CD4-positive, alpha-beta T cell treated with Interleukin-15 for 1 hour (primary cell): ENCODE results near the gene TNS4.
A peak's percentile ranks its signal among the peaks of the same experiment; 100 is the strongest.

Experiments used
- DNase-seq: peaks from one replicate; pipeline ENCODE4 v3.0.0-alpha.2; 2020

TNS4 gene

DNA sequence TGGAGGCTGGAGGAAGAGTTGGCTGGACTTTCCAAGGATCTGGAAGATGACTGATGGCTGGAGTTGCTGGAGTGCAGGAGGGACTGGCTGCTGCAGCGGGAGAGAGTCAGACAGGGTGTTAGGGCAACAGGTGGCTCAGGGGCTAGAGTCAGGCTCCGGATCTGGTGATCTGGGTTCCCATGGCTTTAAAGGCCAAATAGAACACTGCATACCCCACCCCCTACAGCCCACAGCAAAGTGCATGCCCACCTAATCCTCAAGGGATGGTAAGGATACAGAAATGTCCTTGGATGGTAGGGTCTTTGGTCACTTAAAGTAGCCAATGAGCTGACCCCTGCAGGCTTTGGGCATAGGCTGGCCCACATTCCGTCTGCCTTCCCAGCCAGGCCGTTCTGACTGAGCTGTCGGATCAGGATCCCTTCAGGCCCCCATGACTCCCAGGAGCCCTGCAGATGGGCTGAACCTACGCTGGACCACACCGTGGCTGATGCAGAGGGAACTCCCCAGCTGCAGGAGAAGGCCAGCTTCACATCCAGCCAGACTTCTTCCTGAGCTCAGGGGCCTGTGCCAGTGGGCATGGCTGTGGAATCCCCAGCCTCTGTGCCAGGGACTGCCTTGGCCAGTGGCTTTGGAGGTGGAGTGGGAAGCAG, 13.9 kb downstream of the TNS4 start:
- no peak for DNase-seq

DNA sequence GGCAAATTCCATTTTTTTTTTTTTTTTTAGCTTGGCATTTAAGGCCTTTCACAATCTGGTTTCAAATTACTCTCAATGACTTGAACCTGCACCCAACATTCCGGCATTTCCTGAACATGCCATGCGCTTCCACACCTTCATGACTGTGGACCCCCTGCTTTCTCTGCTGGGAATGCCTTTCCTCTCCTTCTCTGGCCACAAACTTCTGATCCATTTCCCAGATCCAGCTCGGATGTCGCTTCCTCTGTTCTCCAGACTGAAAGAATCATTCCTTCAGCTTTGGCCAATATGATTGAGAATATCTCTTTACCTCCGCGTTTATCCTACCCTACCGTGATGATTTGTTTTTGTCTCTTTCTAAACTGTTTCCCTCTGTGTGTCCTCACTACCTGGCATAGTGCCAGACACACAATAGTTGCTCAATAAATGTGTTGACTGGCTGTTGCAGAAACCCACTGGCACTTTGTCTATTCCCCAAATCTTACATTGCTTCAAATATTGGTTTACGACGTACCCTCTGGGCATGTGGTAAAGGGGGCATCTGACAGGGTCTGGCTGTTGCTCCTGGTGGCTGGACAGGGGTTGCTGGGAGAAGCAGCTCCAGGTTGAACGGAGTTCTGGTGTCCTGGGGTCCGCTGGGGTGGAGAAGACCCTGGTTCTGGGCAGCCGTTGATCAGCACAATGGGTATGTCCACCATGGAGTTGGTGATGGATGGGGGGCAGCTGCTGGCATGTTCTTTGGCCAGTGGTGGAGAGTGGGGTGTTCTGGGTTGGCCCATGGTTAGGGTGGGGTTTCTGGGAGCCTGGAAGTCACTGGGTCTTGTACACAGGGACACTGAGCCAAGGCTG, 14.7 kb downstream of the TNS4 start:
- DNase-seq = no peak

DNA sequence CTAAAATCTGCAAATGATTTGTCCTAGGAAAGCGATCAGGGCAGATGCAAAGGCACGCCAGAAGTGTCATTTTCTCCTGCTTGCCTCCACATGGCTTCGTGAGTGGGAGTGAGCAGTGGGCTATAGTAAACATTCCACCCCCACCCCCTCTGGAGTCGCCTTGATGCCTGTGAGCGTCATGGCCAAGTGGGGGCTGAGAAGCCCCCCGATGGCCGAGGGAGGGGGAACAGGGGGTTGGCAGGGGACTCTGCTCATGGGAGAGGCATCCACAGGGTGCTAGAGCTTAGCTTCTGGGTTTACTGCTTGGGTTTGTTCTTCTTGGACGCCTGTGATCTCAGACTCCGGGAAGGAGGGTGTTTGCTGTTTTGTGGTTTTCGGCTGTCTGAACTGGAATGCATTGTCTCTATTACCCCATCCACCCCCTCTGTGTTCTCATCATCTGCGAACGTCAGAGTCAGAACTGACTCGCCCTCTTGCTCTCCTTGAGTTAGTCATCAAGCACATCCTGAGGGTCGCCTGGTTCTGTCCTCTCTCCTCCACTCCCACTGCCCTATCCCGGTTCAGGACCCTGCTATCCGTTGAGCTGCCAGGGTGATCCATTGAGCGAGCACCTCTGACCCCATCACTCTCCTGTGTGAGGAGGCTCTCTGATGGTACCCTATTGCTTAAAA, 15.4 kb downstream of the TNS4 start:
- DNase-seq = no peak

DNA sequence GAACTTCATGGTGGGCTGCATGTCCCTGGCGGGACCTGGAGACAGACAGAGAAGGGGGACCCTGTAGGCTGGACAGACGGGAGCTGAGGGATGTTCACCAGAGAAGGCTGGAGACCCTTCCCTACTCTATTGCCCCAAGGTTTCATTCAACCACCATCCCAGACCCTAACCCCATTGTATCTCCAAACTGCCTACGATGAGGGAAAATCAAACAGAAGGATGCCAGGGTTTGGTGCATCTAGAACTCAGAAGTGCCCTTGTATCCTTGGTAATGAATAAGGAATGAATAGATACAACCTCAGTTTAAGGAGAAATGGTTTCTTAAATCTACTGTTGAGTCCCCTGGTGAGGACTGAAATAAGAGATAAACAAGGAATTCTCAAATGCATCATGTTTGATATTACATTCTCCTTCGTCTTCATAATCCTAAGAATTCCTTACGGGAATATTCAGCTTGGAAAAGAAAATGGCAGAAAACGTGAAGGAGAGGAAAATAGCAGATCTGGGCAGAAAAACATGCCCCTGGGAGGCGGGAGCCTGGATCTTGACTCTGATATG, 16.4 kb downstream of the TNS4 start:
- DNase-seq = no peak

DNA sequence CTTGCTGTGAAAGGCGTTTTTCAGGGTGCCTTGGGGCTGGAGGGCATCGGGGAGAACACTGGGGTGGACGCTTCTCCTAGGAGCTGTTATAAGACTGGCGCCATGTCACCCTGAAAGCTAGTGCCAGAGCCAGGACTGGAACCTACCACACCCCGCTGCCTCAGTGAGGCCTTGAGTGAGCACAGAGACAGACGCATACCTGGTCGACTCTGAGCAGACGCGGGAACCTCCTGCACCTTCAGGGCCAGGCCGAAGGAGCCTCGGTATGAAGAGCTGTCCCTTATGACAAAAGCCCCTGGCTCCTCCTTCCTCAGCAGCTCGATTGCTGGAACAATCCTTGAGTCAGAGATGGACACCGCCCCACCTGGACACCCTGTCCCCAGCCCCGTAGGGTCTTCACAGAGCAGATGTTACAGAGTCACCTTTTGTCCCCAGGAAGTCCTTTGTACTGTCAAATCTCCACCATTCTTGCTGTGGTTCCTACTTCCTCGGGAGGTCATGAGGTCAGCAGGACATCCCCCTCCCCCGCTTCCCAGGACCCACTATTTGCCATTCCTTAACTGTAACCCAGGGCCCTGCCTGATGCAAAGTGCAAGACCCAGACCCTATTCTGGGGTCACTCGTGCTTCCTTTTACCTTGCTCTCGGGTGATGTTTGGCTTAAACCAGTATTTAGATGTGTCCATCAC, 17.0 kb downstream of the TNS4 start:
- DNase-seq = no peak

DNA sequence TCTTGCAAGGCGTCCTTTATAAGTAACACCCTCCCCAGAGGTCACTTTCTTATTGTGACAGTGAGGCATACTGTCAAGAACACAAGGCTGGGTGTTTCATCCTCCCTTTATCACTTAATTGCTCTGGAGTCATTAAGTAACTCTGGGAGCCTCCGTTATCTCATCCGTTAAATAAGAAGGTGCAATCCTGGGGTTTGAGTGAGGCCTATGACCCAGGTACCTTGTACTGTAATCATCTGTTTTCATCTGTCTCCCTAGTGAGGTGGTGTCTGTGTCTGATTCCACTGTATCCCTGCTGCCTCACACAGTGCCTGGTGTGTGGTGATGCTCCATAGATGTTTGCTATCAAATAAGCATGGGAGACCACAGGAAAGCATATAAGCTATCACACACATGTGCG, 17.7 kb downstream of the TNS4 start:
- DNase-seq = no peak

DNA sequence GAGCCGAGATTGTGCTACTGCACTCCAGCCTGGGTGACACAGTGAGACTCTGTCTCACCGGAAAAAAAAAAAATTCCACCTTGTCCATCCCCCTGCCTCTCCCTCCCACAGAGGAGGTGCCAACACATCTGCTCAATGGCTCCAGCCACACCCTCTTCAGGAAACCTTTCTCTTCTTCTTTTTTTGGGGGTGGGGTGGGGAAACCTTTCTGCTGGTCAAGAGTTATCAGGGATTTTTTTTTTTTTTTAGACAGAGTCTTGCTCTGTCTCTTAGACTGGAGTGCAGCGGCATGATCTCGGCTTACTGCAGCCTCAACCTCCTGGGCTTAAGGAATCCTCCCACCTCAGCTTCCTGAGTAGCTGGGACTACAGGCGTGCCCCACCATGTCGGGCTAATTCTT, 18.7 kb downstream of the TNS4 start:
- DNase-seq = no peak

DNA sequence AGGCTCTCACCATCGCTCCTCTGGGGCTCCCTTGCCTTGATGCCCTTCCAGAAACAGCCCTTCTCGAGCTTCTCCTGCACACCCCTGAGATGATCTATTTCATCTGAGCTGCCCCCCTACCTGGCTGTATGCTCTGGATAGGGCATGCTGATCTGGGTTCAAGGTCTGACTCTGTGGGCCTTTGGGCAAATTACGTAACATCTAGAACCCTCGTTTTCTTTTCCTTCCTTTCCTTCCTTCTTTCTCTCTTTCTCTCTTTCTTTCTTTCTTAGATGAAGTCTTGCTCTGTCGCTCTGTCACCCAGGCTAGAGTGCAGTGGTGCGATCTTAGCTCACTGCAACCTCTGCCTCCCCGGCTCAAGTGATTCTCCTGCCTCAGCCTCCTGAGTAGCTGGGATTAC, 20.3 kb downstream of the TNS4 start:
- no peak for DNase-seq

DNA sequence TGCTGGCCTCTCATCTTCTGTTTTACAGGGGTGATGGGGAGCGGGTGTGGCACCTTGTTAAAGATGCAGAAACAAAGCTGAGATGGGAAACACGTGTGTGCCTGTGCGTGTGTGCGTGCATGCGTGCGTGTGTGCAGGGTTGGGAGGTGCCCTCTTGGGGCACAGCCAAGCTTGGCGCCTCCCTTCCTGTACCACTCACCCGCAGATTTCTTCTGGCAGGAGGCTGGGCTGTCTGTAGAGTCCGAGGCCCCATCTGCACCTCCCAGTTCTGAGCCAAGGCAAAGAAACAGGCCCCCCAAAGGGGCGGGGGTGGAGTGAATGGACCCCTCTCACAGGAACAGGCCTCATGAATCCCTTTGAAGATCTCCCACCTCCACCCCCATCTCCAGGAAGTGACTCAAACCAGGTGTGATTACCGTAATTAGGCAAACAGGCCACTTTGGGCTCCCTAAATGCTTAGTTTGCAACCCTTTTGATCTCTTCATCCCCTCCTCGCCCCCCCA, 20.9 kb downstream of the TNS4 start:
- DNase-seq = peak; percentile 88

DNA sequence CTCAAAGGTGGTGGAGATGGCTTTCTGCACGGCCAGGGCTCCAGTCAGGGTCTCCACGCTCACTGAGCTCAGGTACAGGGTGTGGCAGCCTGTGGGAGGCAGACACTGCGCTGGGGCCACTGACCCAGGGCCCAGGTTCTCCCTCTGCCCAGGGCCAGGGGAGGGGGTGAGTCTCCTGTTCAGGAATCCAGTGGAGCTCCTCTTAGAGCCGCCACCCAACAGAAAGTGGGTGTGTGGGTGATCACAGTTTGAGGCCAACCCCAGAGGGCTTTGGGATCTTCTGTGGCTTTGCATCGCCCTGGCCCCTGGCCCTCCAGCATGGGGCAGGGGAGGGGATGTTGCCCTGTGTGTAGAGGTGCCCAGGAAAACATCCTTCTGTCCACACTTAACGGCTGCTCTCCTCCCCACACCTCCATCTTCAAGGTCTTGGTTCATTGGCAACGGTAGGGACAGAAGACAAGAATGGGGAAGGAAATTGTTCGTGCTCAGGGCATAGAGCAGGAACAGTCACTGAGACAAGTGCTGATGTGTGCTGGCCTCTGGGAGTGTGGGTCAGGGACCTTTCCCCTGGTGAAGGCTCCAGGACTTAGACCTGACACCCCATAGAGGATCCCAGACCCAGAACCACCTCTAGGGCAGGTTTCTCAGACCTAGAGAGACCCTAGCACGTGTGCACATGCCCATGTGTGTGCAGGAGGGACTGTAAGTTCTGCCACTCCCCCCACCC, 21.5 kb downstream of the TNS4 start:
- no peak for DNase-seq

DNA sequence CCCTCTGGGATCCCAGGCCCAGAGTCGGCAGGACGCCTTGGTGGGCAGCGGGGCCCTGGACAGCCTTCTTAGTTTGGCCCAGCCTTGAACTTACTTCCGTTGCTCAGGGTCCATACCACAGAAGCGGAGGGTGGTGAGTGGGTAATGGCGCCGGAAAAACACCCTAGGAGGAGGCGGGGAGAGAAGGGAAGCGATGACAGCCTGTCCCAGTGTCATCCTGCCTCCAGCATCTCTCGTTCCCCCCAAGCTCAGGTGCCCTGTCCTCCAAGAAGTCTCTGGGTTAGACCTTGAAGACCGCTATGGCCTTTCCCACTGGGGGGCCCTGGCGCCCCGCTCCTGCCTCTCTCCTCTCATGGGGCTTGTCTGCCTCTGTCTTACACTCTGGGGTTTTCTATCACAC, 22.9 kb downstream of the TNS4 start:
- no peak for DNase-seq

DNA sequence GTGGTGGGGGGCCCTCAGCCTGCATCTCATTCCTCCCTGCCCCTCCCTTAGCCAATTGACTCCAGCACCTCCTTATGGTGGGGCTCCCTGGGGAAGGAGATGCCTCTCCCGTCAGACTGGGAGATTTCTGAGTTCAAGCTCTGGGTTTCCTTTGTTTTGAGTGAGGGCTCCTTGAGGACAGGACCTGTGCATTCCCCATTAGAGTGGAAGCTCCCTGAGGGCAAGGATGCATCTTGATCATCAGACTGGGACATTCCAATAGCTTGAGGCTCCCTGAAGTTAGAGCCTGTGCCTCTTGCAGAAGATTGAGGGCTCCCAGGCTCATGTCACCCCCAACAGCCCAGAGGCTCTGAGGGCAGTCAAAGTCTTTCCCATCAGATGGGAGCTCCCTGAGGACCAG, 23.6 kb downstream of the TNS4 start:
- DNase-seq = no peak

DNA sequence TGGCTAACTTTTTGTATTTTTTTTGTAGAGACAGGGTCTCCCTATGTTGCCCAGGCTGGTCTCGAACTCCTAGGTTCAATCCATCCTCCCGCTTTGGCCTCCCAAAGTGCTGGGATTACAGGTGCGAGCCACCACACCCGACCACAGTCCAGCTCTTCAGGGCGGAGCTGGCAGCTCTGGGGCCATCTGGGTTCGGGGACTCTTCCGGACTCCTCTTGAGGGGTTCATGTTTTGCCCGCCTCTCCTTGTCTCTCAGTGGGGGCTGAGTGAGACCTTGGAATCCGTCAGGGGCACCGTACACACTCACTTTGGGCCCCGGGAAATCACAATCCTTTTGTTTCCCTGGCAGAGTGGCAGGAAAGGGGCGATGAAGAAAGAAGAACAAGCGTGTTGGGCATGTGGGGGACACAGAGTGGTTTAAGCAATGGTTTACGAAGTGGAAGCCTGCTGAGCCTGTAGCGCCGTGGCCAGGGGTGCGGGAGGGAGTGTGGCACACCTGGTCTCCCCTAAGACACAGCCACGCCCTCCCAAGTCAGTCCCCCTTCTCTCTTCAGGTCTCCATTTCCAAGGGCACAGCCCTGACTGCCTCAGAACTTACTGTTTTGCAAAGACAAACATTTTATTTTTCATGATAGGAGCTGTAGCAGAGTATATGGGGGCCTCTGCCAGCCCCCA, 26.1 kb downstream of the TNS4 start:
- DNase-seq = no peak

DNA sequence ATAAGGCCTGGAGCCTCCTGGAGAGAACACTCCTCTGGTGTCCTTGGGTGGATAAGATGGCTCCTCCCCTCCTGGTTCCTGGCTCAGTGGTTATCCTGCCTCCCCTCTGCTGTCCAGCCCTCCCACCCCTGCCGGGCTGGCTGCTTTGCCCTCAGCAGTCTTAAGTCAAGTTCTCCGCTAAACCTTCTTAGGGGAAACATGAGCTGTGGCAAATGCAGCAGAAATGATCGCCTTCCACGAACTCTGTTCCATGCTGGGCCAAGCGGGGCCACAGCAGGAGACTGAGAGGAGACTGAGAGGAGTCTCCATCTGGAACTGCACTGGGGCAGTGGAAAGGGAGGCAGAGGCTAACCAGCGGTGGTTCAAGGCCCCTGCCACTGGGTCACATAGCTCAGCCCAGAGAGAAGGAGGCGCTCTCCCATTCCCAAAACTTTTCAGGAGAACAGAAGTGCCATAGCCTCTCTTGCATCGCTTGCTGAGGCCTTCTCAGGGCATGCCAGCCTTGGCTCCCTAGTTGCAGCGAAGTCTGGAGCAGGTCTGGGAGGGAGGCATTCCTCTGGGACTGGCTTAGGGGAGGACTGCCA, 26.9 kb downstream of the TNS4 start:
- DNase-seq = no peak

DNA sequence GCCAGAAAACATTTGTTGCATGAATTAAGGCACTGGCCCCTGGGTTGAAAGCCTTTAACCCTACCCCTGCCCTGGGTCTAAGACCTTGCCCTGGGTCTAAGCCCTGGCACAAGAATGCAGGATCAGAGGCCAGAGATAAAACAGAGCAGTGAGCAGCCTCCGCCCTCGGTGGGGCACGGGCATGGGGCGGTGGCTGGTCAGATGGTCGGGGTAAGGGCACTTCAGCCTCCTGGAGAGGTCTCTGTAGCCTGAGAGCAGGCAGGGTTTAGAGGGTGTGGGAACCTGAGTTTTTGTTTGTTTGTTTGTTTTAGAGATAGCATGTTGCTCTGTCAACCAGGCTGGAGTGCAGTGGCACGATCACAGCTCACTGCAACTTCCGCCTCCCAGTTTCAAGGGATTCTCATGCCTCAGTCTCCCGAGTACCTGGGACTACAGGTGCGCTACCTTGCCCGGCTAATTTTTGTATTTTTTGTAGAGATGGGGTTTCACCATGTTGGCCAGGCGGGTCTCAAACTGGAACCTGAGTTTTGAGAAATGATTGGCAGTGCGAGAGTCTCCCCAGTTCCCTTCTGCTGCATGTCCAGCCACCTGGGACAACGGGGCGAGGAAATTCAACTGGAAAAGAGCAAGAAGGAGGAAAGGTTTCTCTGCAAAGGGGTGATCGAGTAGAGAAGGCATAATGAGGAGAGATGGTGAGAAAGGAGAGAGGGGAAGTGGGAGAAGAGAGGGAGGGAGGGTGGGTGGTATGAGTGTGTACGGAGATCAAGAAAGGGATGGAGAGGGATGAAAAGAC, 27.7 kb downstream of the TNS4 start:
- DNase-seq = no peak

DNA sequence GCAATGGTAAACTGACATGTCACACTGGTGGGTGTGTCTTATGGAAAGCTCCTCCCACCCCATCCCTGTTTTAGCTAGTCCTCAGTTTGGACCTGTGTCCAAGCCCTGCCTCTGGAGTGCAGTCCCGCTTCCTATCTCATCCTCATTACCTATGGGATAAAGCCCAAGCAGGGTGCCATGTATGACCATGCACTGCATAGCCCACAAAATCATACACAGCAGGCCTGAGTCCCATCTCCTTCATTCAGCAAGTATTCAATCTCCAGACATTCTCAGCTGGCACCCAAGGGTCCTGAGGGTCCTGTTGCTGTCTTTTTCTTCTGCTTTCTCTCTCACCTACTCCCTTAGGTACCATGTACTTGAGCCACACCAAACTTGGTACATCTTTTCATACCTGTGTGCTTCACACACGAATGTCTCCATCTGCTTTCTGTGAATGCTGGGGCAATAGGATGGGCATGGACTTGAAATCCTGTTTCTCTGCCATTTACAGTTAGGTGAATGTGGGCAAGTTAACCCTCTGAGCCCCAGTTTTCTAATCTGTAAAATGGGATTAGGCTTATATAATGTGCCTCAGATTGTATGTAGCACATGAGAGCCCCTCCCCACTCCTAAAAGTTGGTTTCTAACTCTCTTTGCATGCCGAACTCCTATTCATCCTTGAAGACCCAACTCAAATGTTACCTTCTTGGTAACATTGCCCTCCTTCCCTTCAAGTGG, 28.5 kb downstream of the TNS4 start:
- no peak for DNase-seq

DNA sequence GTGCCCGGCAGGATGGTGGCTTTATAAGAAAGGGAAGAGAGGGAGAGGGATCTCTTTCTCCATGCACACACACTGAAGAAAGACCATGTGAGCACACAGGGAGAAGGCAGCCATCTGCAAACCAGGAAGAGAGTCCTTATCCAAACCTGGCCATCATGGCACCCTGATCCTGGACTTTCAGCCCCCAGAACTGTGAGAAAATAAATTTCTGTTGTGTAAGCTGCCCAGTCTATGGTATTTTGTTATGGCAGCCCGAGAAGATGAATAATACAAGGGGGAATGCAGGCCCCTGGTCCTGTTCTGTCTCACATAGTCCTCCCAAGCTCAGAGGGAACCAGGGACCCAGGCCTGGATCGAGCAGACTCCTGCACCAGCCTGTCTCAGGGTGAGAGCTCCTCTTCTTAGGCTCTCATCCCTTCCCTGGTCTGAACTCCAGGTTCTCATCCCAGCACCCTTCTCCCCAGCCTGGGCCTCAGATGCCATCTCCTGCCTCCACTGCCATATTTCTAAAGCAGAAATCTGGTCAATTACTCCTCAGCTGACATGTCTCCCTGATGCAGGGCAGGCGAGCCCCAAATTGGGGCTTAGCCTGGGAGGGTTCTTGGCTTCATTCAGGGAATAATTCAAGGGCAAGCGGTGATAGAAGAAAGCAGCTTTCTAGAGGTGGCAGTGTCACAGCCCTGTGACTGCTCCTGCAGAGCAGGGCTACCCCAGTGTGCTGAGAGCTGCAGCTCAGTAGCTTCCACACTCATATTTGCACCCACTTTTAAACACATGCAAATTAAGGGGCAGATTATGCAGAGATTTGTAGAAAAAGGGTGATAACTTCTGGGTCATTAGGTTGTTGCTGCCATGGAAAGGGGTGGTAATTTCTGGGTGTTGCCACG, 29.3 kb downstream of the TNS4 start:
- no peak for DNase-seq
